ENCODE measurements around the gene ELAC2. TPM values are rescaled to one million over a fixed set of nuclear protein-coding genes. Genes with fewer than 3 reads are reported as not detected.

Gene ELAC2
- total and polyA plus RNA-seq, 10 of the 15 experiments (the other 5 are each of a cell fraction or from before 2014, with no cell fraction given): 5.1 to 146 (median 79.4) TPM

GRCh38 chr17:12987120-12987519 is 30.7 kb downstream of the ELAC2 start:
- no peak for TF ChIP-seq CTCF (IDR thresholded peaks at IDR 0.05 in 2 of 3, conservative IDR thresholded peaks at IDR 0.05 in 1 of 3; ENCODE audit: control insufficient read depth in 2 of 3, extremely low read depth in 1 of 3, insufficient read depth in 1 of 3, low read depth in 3 of 3, low read length in 3 of 3)
- no peak for TF ChIP-seq ZNF687 (IDR thresholded peaks at IDR 0.05)
- no peaks in the 10 kb centered on the region for H3K27me3 ChIP-seq (replicated peaks in 1 of 2; ENCODE audit: control insufficient read depth in 2 of 2, insufficient read depth in 2 of 2, low read length in 1 of 2)

More at GRCh38 chr17:12987120-12987519, 30.7 kb downstream of the ELAC2 start:
- Histone ChIP-seq H3K79me2 (ENCODE audit: control insufficient read depth, insufficient read depth, low read length) (no peaks in the 10 kb centered on the region), H3K36me3 (ENCODE audit: control insufficient read depth in 2 of 2, insufficient read depth in 2 of 2, low read length in 1 of 2) (peaks cover 6 to 8% of the 10 kb centered on the region in 2 experiments), H3K4me2 (ENCODE audit: control insufficient read depth, insufficient read depth) (no peak overlapping the region), H2AFZ (ENCODE audit: control insufficient read depth, low read depth, low read length) (no peak overlapping the region), H4K20me1 (ENCODE audit: control insufficient read depth, insufficient read depth) (no peaks in the 10 kb centered on the region), H3K4me1 (ENCODE audit: control insufficient read depth, insufficient read depth, low read length) (no peaks in the 10 kb centered on the region), H3K27ac (ENCODE audit: control insufficient read depth, insufficient read depth) (no peak overlapping the region), H3K9ac (ENCODE audit: control insufficient read depth, insufficient read depth, low read length) (no peak overlapping the region), H3K9me3 (replicated peaks; ENCODE audit: control insufficient read depth, insufficient read depth, low read length) (no peaks in the 10 kb centered on the region), H3K4me3 (no peak overlapping the region)
- FAIRE-seq: no peak
- intact Hi-C loops (cut with micrococcal nuclease; ENCODE audit: unreplicated experiment) (no loop called here), in situ Hi-C loops (cut with MboI) (no loop called here)
- no peak for ATAC-seq
- WGBS (ENCODE audit: insufficient coverage, insufficient replicate concordance, low lambda C conversion rate, missing lambda C conversion rate): 73% methylated on average over 12 of the region's 12 CpGs
- RAD21 ChIA-PET (ENCODE audit: unreplicated experiment): no interaction called here
- CTCF ChIA-PET: interaction anchor here (2.2 kb wide), 1 partner anchor 43 kb away, joined by 5 read pairs; no protein-coding TSS in a partner anchor
- POLR2A ChIA-PET: interaction anchor here (0.6 kb wide), 1 partner anchor 580 kb away, joined by 3 read pairs; no protein-coding TSS in a partner anchor
- SMC1A ChIA-PET (ENCODE audit: uncharacterized antibody, unreplicated experiment): no interaction called here
- DNase-seq (ENCODE audit: low read depth, low spot score): no peak
- no TSS peak for BruUV-seq (replicated peaks)

Measured in GM12878 (cell line).